K562 (cell line): ENCODE results near the gene ANXA1. TPM values are rescaled to one million over a fixed set of nuclear protein-coding genes. Genes with fewer than 3 reads are reported as not detected.
A peak's percentile ranks its signal among the peaks of the same experiment; 100 is the strongest.

Experiments
- ATAC-seq: fragments of 200-7000 bp; cut with Tn5 transposase; 3 replicates; pipeline ENCODE4 v1.9.1; 2020; ENCODE audit warnings: moderate library complexity
- BruUV-seq: library from RNA; stranded (reverse); fragments of 400-500 nt; replicated peaks from 2 replicates; lab custom pipeline; 2021; lab: Mats Ljungman, UMichigan
- CTCF ChIA-PET: fragments of 300-600 bp; formaldehyde crosslinking; extraction: SDS; loops from one replicate; lab custom pipeline; 2021; ENCODE audit warnings: low intra/inter-chr PET ratio; lab: Yijun Ruan, JAX
- POLR2A ChIA-PET: fragments of 300-600, 350-650 bp; sonication (Branson Sonifier 250); formaldehyde crosslinking; extraction: SDS; loops from one replicate; lab custom pipeline; 2021; ENCODE audit warnings: antibody characterized with exemption, inconsistent platforms; lab: Yijun Ruan, JAX
- DNase-seq, 4 experiments: peaks; one replicate each; pipeline versions ENCODE4 v3.0.0 to v3.0.0-alpha.2; 2011 to 2018; ENCODE audit warnings: low spot score in 3 of 4, mixed read lengths in 3 of 4; ENCODE audit errors: extremely low read depth in 1 of 4
- FAIRE-seq: peaks from 2 replicates; lab custom pipeline; 2011; peaks lifted over from hg19 to GRCh38; lab: Jason Lieb, UNC
- H2AFZ ChIP-seq: 2 replicates; pipeline ENCODE4 v1.6.0; 2011; ENCODE audit warnings: low read depth, low read length, control low read depth, inconsistent platforms
- H3K27ac ChIP-seq: fragments of 200-600 bp; 3 replicates; pipeline ENCODE4 v1.8.0; 2011; ENCODE audit warnings: low read depth, mild to moderate bottlenecking, control low read depth, inconsistent platforms, low read length, moderate library complexity, mixed read lengths; ENCODE audit errors: extremely low read depth
- H3K27me3 ChIP-seq, 2 experiments: fragments of 300-600 bp in 1 of 2; 2 replicates in 1 of 2; 3 replicates in 1 of 2; pipeline versions ENCODE4 v1.6.0 to v1.8.0; 2011; ENCODE audit warnings: inconsistent platforms in 2 of 2, low read length in 2 of 2, mild to moderate bottlenecking in 1 of 2, mixed read lengths in 1 of 2, moderate library complexity in 1 of 2; ENCODE audit not compliant: control insufficient read depth in 2 of 2, insufficient read depth in 2 of 2
- H3K36me3 ChIP-seq: fragments of 300-600 bp; 3 replicates; pipeline ENCODE4 v1.8.0; 2011; ENCODE audit warnings: mild to moderate bottlenecking, low read length, inconsistent platforms; ENCODE audit not compliant: control insufficient read depth, insufficient read depth
- H3K4me1 ChIP-seq, 2 experiments: fragments of 200-600 bp in 1 of 2; replicated peaks in 1 of 2; 2 replicates in 1 of 2; 3 replicates in 1 of 2; pipeline versions ENCODE4 v1.5.1 to v1.8.0; 2011; ENCODE audit warnings: inconsistent platforms in 2 of 2, low read length in 2 of 2, mild to moderate bottlenecking in 1 of 2, mixed read lengths in 1 of 2, moderate library complexity in 1 of 2; ENCODE audit not compliant: control insufficient read depth in 2 of 2, insufficient read depth in 2 of 2
- H3K4me2 ChIP-seq: 2 replicates; pipeline ENCODE4 v1.6.1; 2011; ENCODE audit warnings: low read length, control low read depth, inconsistent platforms, mixed read lengths; ENCODE audit not compliant: insufficient read depth
- H3K4me3 ChIP-seq: fragments of 200-600 bp; sonication (generic), shearing (Covaris generic); 2 replicates; pipeline ENCODE4 v1.5.1; 2016; ENCODE audit warnings: control low read depth, inconsistent platforms
- H3K79me2 ChIP-seq: fragments of 200-600 bp; 3 replicates; pipeline ENCODE4 v1.8.0; 2011; ENCODE audit warnings: low read length, inconsistent platforms; ENCODE audit not compliant: control insufficient read depth, insufficient read depth
- H3K9ac ChIP-seq, 2 experiments: 2 replicates each; pipeline versions ENCODE4 v1.6.0 to v1.6.1; 2011; ENCODE audit warnings: low read depth in 2 of 2, low read length in 2 of 2, control low read depth in 1 of 2, inconsistent platforms in 1 of 2, mild to moderate bottlenecking in 1 of 2, mixed read lengths in 1 of 2; ENCODE audit not compliant: insufficient read depth in 1 of 2
- H3K9me1 ChIP-seq: one replicate; pipeline ENCODE4 v1.6.0; 2011; ENCODE audit warnings: inconsistent platforms, mild to moderate bottlenecking, low read length, moderate library complexity; ENCODE audit not compliant: control insufficient read depth, insufficient read depth
- H3K9me3 ChIP-seq: replicated peaks from 2 replicates; pipeline ENCODE4 v1.5.1; 2011; ENCODE audit warnings: low read depth, low read length, inconsistent platforms; ENCODE audit not compliant: control insufficient read depth, insufficient read depth
- H4K20me1 ChIP-seq: replicated peaks from 2 replicates; pipeline ENCODE4 v1.6.1; 2011; ENCODE audit warnings: low read length, inconsistent platforms, mixed read lengths; ENCODE audit not compliant: control insufficient read depth, insufficient read depth
- BDP1 ChIP-seq: IDR thresholded peaks from 3 replicates; pipeline ENCODE4 v1.6.1; 2011; ENCODE audit not compliant: insufficient read length, insufficient read depth
- ETV1 ChIP-seq: fragments of 450-650 bp; conservative IDR thresholded peaks from 2 replicates; pipeline ENCODE4 v1.6.1; 2016; ENCODE audit warnings: missing genetic modification characterization, control low read depth, low read depth, missing compliant biosample characterization
- HLTF ChIP-seq: fragments of 450-650 bp; IDR thresholded peaks from 2 replicates; pipeline ENCODE4 v1.6.1; 2016
- JUNB ChIP-seq: fragments of 450-650 bp; formaldehyde crosslinking; conservative IDR thresholded peaks from 2 replicates; pipeline ENCODE4 v1.4.0; 2020; ENCODE audit warnings: mild to moderate bottlenecking
- KAT8 ChIP-seq: fragments of 450-650 bp; IDR thresholded peaks from 2 replicates; pipeline ENCODE4 v1.6.1; 2016; ENCODE audit warnings: low read depth, mild to moderate bottlenecking
- PHB ChIP-seq: fragments of 250-450 bp; sonication (Bioruptor Pico); IDR thresholded peaks from 2 replicates; pipeline ENCODE4 v1.5.0; 2021
- RBBP5 ChIP-seq: fragments of 200-600 bp; sonication (generic); IDR thresholded peaks from 2 replicates; pipeline ENCODE4 v1.6.1; 2012; ENCODE audit warnings: borderline replicate concordance, mild to moderate bottlenecking, low read length, control low read depth, inconsistent platforms; ENCODE audit not compliant: insufficient read depth, poor library complexity, severe bottlenecking
- SIN3B ChIP-seq: fragments of 450-650 bp; IDR thresholded peaks from 2 replicates; pipeline ENCODE4 v1.6.1; 2017; ENCODE audit warnings: low read depth, mild to moderate bottlenecking, moderate library complexity
- TAF9B ChIP-seq: fragments of 450-650 bp; IDR thresholded peaks from 2 replicates; pipeline ENCODE4 v1.6.1; 2018; ENCODE audit warnings: mild to moderate bottlenecking; ENCODE audit not compliant: partially characterized antibody
- WGBS: fragments of 100-300 bp; shearing (Covaris generic); methylation state at CpG from one replicate; pipeline ENCODE4 v1.1.6; 2016; ENCODE audit warnings: low coverage, mixed read lengths; ENCODE audit not compliant: insufficient coverage; ENCODE audit errors: missing lambda C conversion rate; 5-methylcytosine and 5-hydroxymethylcytosine counted together
- in situ Hi-C: fragments of 300-500 bp; cut with MboI; formaldehyde crosslinking; loops from 4 replicates; pipeline ENCODE4 v1.15.0; 2018; ENCODE audit warnings: inconsistent platforms, mixed read lengths
- intact Hi-C: fragments of 100-400 bp; cut with micrococcal nuclease; formaldehyde crosslinking; loops from 2 replicates; pipeline ENCODE4 v1.14.2; 2022
- polyA plus RNA-seq, 8 experiments: library from polyadenylated mRNA; depleted of rRNA in 4 of 8; stranded (reverse) in 5 of 8; unstranded in 3 of 8; fragments of >200 nt; fragmentation: Nextera tagmentation in 2 of 8; fragmentation: Illumina TruSeq in 1 of 8; extraction: Ambion mirVana in 2 of 8; extraction: Trizol in 1 of 8; gene quantifications; 2 replicates each; pipeline versions ENCODE4 v1.2.1 to v1.2.3, GENCODE V29; 2011 to 2014; ENCODE audit warnings: inconsistent platforms in 1 of 8, missing spikeins in 1 of 8
- total RNA-seq, 7 experiments: library from RNA; depleted of rRNA in 6 of 7; stranded (reverse); fragments of >200 nt in 6 of 7; fragmentation: Illumina TruSeq in 2 of 7; extraction: Trizol in 2 of 7; gene quantifications; 2 replicates each; pipeline versions ENCODE4 v1.2.1 to v1.2.3, GENCODE V29; 2011 to 2021; ENCODE audit warnings: low replicate concordance in 1 of 7
- TF ChIP-seq, protein P1 (sequence below): fragments of 450-650 bp; IDR thresholded peaks from one replicate; pipeline ENCODE4 v1.6.1; 2018; ENCODE audit warnings: mild to moderate bottlenecking, moderate library complexity; ENCODE audit not compliant: partially characterized antibody
- TF ChIP-seq, protein P2 (sequence below): fragments of 450-650 bp; IDR thresholded peaks from 2 replicates; pipeline ENCODE4 v1.6.1; 2016; ENCODE audit warnings: mild to moderate bottlenecking

Gene ANXA1
- total and polyA plus RNA-seq, 9 of the 15 experiments (the other 6 are each of a cell fraction or from before 2014, with no cell fraction given), result 406 to 1,298 (median 620) TPM

DNA sequence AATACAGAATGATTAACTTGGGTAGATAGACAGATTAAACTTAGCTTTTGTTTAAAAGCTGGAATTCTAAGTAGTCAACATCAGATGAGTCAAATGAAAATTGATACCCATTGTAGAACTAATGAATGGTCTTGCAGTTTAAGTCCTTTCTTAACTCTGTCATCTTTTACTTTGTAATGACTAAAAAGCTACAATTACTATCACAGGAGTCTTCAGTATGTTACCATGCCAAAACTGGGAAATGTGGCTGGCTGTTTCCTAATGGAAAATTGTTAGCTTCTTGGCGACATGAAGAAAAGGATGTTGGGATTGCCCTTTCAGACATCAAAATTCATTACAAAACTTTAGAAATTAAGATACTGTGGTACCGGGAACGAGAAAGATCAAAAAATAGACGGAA is 20.2 kb upstream of the ANXA1 start:
- H3K9ac ChIP-seq, result peak overlapping the region in 1 of 2 experiments; percentile 89; a peak in 2 of 4 replicates
- H4K20me1 ChIP-seq, result no peaks in the 10 kb centered on the region
- in situ Hi-C loops, result no loop called here
- no peak for DNase-seq
- TF ChIP-seq PHB (CRISPR knock-in tag), result no peak
- TF ChIP-seq KAT8, result no peak
- no peaks in the 10 kb centered on the region for H3K9me1 ChIP-seq
- no peaks in the 10 kb centered on the region for H3K9me3 ChIP-seq
- H3K36me3 ChIP-seq, result no peaks in the 10 kb centered on the region
- intact Hi-C loops, result loop anchor here (5.0 kb wide), 1 partner anchor 99 kb away; no protein-coding TSS in a partner anchor
- H3K4me3 ChIP-seq, result no peak overlapping the region
- ChIA-PET CTCF (no interaction called here), POLR2A (no interaction called here)
- no peak for FAIRE-seq
- H3K4me1 ChIP-seq, result peaks cover 0 to 25% of the 10 kb centered on the region in 2 experiments; a peak in 3 of 5 replicates
- no peak for ATAC-seq
- H3K27ac ChIP-seq, result peak overlapping the region; percentile 85; the same call in 1 of the 3 replicates
- no peak overlapping the region for H3K4me2 ChIP-seq
- 44% methylated on average over 4 of the region's 4 CpGs for WGBS
- BruUV-seq, result no TSS peak
- H2AFZ ChIP-seq, result peak overlapping the region; percentile 94
- H3K27me3 ChIP-seq, result no peaks in the 10 kb centered on the region
- H3K79me2 ChIP-seq, result no peaks in the 10 kb centered on the region

DNA sequence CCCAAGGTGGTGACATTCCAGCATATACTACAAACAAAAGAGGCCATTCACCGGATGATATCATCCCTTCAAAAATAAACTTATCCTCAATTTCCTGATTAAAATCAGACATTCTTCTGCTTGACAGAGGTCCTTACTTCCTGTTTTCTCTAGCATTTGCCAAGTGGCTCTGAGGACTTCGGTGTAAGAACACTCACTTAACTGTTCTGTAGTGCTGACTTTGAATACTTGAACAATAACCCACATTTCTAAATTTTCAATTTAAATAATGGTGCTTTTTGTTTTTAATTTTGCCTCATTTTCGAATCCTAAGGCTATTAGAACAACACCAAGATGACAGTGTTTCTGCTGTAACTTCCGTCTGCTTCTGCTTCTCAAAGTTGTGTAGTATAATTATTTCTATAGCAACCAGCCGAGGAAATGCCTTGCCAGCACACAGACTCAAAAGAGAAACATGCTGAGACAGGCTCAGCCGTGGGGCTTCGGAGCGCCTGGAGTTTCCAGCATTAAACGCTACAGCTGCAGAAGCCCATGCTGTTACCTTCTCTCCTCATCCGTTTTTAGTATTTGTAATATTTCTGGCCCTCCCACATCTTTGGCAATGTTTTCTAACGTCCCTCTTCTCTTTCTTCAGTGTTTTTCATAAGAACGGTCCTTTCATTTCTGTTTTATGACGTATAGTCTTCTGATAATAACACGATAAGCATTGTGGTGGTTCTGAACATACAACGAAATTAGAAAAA is 19.5 kb upstream of the ANXA1 start:
- peak overlapping the region; percentile 89 to 90; a peak in 3 of 4 replicates for H3K9ac ChIP-seq
- no peaks in the 10 kb centered on the region for H3K79me2 ChIP-seq
- H3K36me3 ChIP-seq, result no peaks in the 10 kb centered on the region
- peak overlapping the region; percentile 94 for H2AFZ ChIP-seq
- H3K9me1 ChIP-seq, result no peaks in the 10 kb centered on the region
- H3K27me3 ChIP-seq, result no peaks in the 10 kb centered on the region
- H3K9me3 ChIP-seq, result no peaks in the 10 kb centered on the region
- ATAC-seq (peak; percentile 82), FAIRE-seq (peak; percentile 83), DNase-seq (peak in 2 of 4 experiments; percentile 29 to 70)
- no peaks in the 10 kb centered on the region for H4K20me1 ChIP-seq
- H3K4me3 ChIP-seq, result peak overlapping the region; percentile 33
- TSS peak; percentile 98 for BruUV-seq
- ChIA-PET POLR2A (interaction anchor here (0.6 to 2.1 kb wide), 3 partner anchors 12 to 1222 kb away, joined by 3 to 11 read pairs (median 4); no protein-coding TSS in a partner anchor), CTCF (no interaction called here)
- H3K27ac ChIP-seq, result peak overlapping the region; percentile 85
- H3K4me2 ChIP-seq, result peak overlapping the region; percentile 76
- under 1% methylated on average over 15 of the region's 15 CpGs for WGBS
- intact Hi-C loops, result loop anchor here (1.0 to 5.0 kb wide), 2 partner anchors 17 to 100 kb away; no protein-coding TSS in a partner anchor
- peaks cover 0 to 25% of the 10 kb centered on the region in 2 experiments; a peak in 3 of 5 replicates for H3K4me1 ChIP-seq
- in situ Hi-C loops, result no loop called here
- TF ChIP-seq BDP1 (no peak), HLTF (no peak), SIN3B (no peak), ETV1 (tag) (peak; percentile 34; the same call in 1 of the 2 replicates), TAF9B (peak; percentile 34), RBBP5 (peak; percentile 70), JUNB (no peak)
- TF ChIP-seq, protein P1, sequence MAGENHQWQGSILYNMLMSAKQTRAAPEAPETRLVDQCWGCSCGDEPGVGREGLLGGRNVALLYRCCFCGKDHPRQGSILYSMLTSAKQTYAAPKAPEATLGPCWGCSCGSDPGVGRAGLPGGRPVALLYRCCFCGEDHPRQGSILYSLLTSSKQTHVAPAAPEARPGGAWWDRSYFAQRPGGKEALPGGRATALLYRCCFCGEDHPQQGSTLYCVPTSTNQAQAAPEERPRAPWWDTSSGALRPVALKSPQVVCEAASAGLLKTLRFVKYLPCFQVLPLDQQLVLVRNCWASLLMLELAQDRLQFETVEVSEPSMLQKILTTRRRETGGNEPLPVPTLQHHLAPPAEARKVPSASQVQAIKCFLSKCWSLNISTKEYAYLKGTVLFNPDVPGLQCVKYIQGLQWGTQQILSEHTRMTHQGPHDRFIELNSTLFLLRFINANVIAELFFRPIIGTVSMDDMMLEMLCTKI, result no peak
- TF ChIP-seq, protein P2, sequence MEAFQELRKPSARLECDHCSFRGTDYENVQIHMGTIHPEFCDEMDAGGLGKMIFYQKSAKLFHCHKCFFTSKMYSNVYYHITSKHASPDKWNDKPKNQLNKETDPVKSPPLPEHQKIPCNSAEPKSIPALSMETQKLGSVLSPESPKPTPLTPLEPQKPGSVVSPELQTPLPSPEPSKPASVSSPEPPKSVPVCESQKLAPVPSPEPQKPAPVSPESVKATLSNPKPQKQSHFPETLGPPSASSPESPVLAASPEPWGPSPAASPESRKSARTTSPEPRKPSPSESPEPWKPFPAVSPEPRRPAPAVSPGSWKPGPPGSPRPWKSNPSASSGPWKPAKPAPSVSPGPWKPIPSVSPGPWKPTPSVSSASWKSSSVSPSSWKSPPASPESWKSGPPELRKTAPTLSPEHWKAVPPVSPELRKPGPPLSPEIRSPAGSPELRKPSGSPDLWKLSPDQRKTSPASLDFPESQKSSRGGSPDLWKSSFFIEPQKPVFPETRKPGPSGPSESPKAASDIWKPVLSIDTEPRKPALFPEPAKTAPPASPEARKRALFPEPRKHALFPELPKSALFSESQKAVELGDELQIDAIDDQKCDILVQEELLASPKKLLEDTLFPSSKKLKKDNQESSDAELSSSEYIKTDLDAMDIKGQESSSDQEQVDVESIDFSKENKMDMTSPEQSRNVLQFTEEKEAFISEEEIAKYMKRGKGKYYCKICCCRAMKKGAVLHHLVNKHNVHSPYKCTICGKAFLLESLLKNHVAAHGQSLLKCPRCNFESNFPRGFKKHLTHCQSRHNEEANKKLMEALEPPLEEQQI, result no peak
